OCI-LY7 (cell line): ENCODE results near the gene TOM1L2. TPM values are rescaled to one million over a fixed set of nuclear protein-coding genes. Genes with fewer than 3 reads are reported as not detected.

Experiments used
- BruUV-seq: library from RNA; stranded (reverse); fragments of 400-500 nt; replicated peaks from 2 replicates; lab custom pipeline; 2021; lab: Mats Ljungman, UMichigan
- CTCF ChIA-PET: fragments of 300-600 bp; sonication (Branson Sonifier 250); formaldehyde crosslinking; loops from one replicate; lab custom pipeline; 2022; ENCODE audit warnings: antibody characterized with exemption; ENCODE audit not compliant: unreplicated experiment; lab: Charles Lee
- POLR2A ChIA-PET: fragments of 300-600 bp; sonication (Branson Sonifier 250); formaldehyde crosslinking; loops from one replicate; lab custom pipeline; 2022; ENCODE audit warnings: antibody characterized with exemption; lab: Charles Lee
- DNase-seq: peaks from one replicate; pipeline ENCODE4 v3.0.0-alpha.2; 2015; ENCODE audit warnings: low spot score
- H2AFZ ChIP-seq: fragments of 200-600 bp; sonication (generic), shearing (Covaris generic); 2 replicates; pipeline ENCODE4 v1.6.1; 2014; ENCODE audit warnings: mild to moderate bottlenecking, antibody characterized with exemption, low read length, moderate library complexity
- H3K27ac ChIP-seq: fragments of 200-600 bp; sonication (generic); 2 replicates; pipeline ENCODE4 v1.5.1; 2014; ENCODE audit warnings: mixed run types, low read depth, mild to moderate bottlenecking, moderate library complexity, low read length, inconsistent platforms; ENCODE audit not compliant: poor library complexity, severe bottlenecking
- H3K36me3 ChIP-seq: fragments of 200-600 bp; sonication (generic); 2 replicates; pipeline ENCODE4 v1.6.1; 2014; ENCODE audit warnings: mild to moderate bottlenecking, antibody characterized with exemption, low read length, moderate library complexity, mixed read lengths; ENCODE audit not compliant: insufficient read depth
- H3K4me1 ChIP-seq: fragments of 200-600 bp; sonication (generic); 2 replicates; pipeline ENCODE4 v1.5.1; 2014; ENCODE audit warnings: mild to moderate bottlenecking, low read length; ENCODE audit not compliant: insufficient read depth, poor library complexity, severe bottlenecking
- H3K4me2 ChIP-seq: fragments of 200-600 bp; sonication (generic); 2 replicates; pipeline ENCODE4 v1.6.1; 2014; ENCODE audit warnings: mild to moderate bottlenecking, low read length
- H3K4me3 ChIP-seq: fragments of 200-600 bp; sonication (generic); 2 replicates; pipeline ENCODE4 v1.5.1; 2014; ENCODE audit warnings: mild to moderate bottlenecking, low read depth, low read length; ENCODE audit not compliant: poor library complexity, severe bottlenecking
- H3K79me2 ChIP-seq: fragments of 200-600 bp; sonication (generic); 2 replicates; pipeline ENCODE4 v1.6.1; 2016; ENCODE audit warnings: low read depth, mild to moderate bottlenecking, low read length, moderate library complexity, mixed read lengths; ENCODE audit not compliant: insufficient read depth
- H3K9me2 ChIP-seq: fragments of 200-600 bp; sonication (generic); 2 replicates; pipeline ENCODE4 v1.6.1; 2016; ENCODE audit warnings: mild to moderate bottlenecking, low read length, mixed read lengths; ENCODE audit not compliant: insufficient read depth
- H3K9me3 ChIP-seq: fragments of 200-600 bp; sonication (generic); 2 replicates; pipeline ENCODE4 v1.6.1; 2014; ENCODE audit warnings: mild to moderate bottlenecking, mixed run types, low read length, mixed read lengths
- H4K20me1 ChIP-seq: fragments of 200-600 bp; sonication (generic); 2 replicates; pipeline ENCODE4 v1.6.1; 2014; ENCODE audit warnings: mild to moderate bottlenecking, antibody characterized with exemption, low read length, moderate library complexity, mixed read lengths; ENCODE audit not compliant: insufficient read depth
- EZH2phosphoT487 ChIP-seq: fragments of 200-600 bp; sonication (generic); IDR thresholded peaks from 2 replicates; pipeline ENCODE4 v1.6.1; 2018; ENCODE audit warnings: low read depth, borderline replicate concordance, mild to moderate bottlenecking, mixed run types, antibody characterized with exemption, low read length, moderate library complexity, mixed read lengths
- intact Hi-C: fragments of 100-400 bp; cut with micrococcal nuclease; formaldehyde crosslinking; loops from one replicate; pipeline ENCODE4 v1.10.0; 2022; ENCODE audit not compliant: unreplicated experiment
- total RNA-seq, 2 experiments: library from RNA; depleted of rRNA in 1 of 2; stranded (reverse); fragments of >200 nt in 1 of 2; shearing (Covaris generic) in 1 of 2; gene quantifications; 2 replicates each; pipeline ENCODE4 v1.2.3, GENCODE V29; 2014 to 2022
- TF ChIP-seq, protein P1 (sequence below): fragments of 200-600 bp; sonication (generic); conservative IDR thresholded peaks from 2 replicates; pipeline ENCODE4 v1.5.1; 2014; ENCODE audit warnings: mild to moderate bottlenecking, antibody characterized with exemption, low read length, moderate library complexity, mixed read lengths

TOM1L2 gene
- total RNA-seq, 2 experiments from 2014 or later = 4.9 to 14.3 TPM

- no TSS peak for BruUV-seq
- Histone ChIP-seq H3K27ac (peak overlapping the region; percentile 61), H3K4me3 (peak overlapping the region; percentile 77), H4K20me1 (peaks cover 21% of the 10 kb centered on the region; the same call in 1 of the 2 replicates), H3K9me3 (no peaks in the 10 kb centered on the region), H3K36me3 (peaks cover 66% of the 10 kb centered on the region), H2AFZ (no peak overlapping the region), H3K79me2 (peaks cover 49% of the 10 kb centered on the region), H3K4me1 (peaks cover 73% of the 10 kb centered on the region), H3K9me2 (no peaks in the 10 kb centered on the region), H3K4me2 (peak overlapping the region; percentile 91)
- intact Hi-C loops = loop anchor here (5.0 kb wide), 1 partner anchor 215 kb away; the partner anchor contains the start of genes ATPAF2 and GID4
- TF ChIP-seq, protein P1, sequence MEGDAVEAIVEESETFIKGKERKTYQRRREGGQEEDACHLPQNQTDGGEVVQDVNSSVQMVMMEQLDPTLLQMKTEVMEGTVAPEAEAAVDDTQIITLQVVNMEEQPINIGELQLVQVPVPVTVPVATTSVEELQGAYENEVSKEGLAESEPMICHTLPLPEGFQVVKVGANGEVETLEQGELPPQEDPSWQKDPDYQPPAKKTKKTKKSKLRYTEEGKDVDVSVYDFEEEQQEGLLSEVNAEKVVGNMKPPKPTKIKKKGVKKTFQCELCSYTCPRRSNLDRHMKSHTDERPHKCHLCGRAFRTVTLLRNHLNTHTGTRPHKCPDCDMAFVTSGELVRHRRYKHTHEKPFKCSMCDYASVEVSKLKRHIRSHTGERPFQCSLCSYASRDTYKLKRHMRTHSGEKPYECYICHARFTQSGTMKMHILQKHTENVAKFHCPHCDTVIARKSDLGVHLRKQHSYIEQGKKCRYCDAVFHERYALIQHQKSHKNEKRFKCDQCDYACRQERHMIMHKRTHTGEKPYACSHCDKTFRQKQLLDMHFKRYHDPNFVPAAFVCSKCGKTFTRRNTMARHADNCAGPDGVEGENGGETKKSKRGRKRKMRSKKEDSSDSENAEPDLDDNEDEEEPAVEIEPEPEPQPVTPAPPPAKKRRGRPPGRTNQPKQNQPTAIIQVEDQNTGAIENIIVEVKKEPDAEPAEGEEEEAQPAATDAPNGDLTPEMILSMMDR = no peak
- no peak for DNase-seq
- POLR2A ChIA-PET = interaction anchor here (1.6 to 1.7 kb wide), 2 partner anchors 12 to 14 kb away, joined by 5 to 10 read pairs; partner anchors contain the start of gene SREBF1
- CTCF ChIA-PET = interaction anchor here (1.3 kb wide), 1 partner anchor 14 kb away, joined by 4 read pairs; no protein-coding TSS in a partner anchor
These were observed 150.0 kb downstream of the TOM1L2 start for GRCh38 chr17:17822189-17822588.

DNA sequence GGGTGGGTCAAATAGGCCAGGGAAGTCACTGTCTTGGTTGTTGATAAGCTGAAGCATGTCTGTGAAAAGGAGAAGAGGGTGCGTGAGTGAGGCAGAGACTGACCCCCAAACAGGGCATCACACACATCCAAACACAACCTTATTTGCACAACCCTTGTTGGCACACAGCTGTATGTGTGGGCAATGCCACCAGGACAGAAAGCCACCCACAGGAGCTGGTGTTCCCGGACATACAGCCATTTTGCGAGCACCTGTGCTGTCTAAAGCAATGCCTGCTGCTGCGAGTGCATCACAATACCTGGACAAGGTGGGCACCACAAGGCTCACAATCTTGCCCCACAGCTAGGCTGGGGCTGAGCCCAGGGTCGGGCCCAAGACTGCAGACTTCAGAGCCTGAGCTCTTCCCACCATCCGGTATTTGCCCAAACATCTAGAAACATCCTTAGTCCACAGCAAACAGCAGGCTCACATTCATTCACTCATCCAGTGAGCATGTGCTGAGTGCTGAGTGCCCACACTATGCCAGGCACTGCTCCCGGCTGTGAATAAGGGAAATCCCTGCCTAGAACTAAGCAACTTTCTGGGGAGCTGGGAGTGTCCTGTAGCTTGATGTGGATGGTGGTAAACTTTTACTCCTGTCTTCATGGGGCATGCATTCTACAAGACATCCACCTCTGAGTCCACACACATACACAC lies 151.6 kb downstream of the TOM1L2 start:
- Histone ChIP-seq H4K20me1 (peaks cover 21% of the 10 kb centered on the region; the same call in 1 of the 2 replicates), H3K9me2 (no peaks in the 10 kb centered on the region), H3K36me3 (peaks cover 67% of the 10 kb centered on the region), H3K79me2 (peaks cover 42% of the 10 kb centered on the region), H3K4me1 (peaks cover 57% of the 10 kb centered on the region), H3K9me3 (no peaks in the 10 kb centered on the region), H3K27ac (no peak overlapping the region), H3K4me2 (peak overlapping the region; percentile 91), H2AFZ (no peak overlapping the region), H3K4me3 (peak overlapping the region; percentile 77)
- CTCF ChIA-PET = interaction anchor here (1.1 kb wide), 1 partner anchor 16 kb away, joined by 3 read pairs; the partner anchor contains the start of gene SREBF1
- POLR2A ChIA-PET = interaction anchor here (0.9 to 1.7 kb wide), 3 partner anchors 15 to 138 kb away, joined by 3 to 8 read pairs (median 3); partner anchors contain the start of gene SREBF1
- BruUV-seq = no TSS peak
- intact Hi-C loops = loop anchor here (5.0 kb wide), 1 partner anchor 217 kb away; the partner anchor contains the start of genes ATPAF2 and GID4
- no peak for DNase-seq
- no peak for TF ChIP-seq EZH2phosphoT487
- TF ChIP-seq, protein P1 = no peak
